Fibroblast of skin of back (primary cell): Measurements from ENCODE around the gene RPL18.
"Not testable (repeated sequence)": the region's sequence is repeated elsewhere in the genome, so short reads cannot be mapped to it uniquely, and the experiment has no call there.

ENCODE experiments used
- DNase-seq: peaks from one replicate; pipeline ENCODE4 v3.0.0-alpha.2; 2013

The RPL18 gene

DNA sequence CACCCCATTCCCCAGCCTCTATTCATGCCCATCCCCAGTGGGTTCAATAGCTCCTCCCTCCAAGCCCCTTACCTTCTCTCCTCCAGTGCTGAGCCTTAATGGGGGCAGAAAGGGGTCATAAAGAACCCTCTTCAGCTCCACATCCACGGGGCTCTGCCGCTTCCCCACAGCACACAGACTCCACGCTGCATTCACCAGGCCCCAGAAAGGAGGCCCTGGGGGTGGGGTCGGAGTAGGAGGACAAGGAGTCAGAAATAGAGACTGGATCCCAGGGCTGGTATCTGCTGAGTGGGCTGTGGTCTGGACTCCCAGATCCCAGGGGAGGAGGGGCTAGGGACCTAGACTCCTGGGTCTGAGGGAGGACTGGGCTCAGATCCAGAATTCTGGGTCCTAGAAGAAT lies 25.4 kb upstream of the RPL18 start:
- DNase-seq = no peak

DNA sequence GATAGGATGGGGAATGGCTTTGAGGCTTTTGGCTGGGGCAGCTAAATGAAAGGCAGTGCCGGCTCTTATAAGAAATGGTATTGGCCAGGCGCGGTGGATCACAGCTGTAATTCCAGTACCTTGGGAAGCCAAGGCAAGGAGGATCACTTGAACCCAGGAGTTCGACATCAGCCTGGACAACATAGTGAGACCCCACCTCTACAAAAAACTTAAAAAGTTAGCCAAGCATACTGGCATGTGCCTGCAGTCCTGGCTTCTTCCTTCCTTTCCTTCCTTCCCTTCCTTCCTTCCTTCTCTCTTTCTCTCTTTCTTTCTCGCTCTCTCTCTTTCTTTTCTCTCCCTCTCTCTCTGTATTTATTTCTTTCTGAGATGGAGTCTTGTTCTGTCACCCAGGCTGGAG lies 23.9 kb upstream of the RPL18 start:
- DNase-seq = no peak

- DNase-seq = no peak
Measured at GRCh38 chr19:48641850-48642249, 22.9 kb upstream of the RPL18 start.

- DNase-seq = no peak
Measured at GRCh38 chr19:48639483-48640375, 20.8 kb upstream of the RPL18 start.

DNA sequence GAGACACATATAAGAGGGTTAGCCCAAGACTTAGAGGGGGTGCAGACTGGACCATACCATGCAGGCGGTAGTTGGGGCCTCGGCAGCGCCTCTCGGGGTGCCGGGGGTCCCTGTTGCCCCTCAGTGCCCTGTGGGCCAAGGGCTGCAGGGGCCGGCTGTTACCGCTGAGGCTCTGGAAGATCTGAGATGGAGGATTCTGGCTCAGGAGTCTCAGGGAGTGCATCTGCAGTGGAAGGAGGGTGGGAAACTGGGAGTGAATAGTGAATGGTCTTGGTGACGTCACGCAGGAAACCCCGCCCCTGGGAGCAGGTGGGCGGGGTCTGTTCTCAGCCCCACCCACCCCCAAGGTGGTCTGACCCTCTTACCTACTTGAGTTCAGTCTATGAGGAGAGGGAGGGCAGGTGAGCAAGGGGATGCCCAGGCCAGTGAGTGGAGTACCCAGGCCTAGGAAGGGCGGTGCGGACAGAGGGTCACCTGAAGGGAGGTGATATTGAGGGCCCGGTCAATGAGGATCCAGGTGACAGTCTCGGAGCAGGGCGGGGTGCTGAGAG lies 19.9 kb upstream of the RPL18 start:
- DNase-seq = no peak

DNA sequence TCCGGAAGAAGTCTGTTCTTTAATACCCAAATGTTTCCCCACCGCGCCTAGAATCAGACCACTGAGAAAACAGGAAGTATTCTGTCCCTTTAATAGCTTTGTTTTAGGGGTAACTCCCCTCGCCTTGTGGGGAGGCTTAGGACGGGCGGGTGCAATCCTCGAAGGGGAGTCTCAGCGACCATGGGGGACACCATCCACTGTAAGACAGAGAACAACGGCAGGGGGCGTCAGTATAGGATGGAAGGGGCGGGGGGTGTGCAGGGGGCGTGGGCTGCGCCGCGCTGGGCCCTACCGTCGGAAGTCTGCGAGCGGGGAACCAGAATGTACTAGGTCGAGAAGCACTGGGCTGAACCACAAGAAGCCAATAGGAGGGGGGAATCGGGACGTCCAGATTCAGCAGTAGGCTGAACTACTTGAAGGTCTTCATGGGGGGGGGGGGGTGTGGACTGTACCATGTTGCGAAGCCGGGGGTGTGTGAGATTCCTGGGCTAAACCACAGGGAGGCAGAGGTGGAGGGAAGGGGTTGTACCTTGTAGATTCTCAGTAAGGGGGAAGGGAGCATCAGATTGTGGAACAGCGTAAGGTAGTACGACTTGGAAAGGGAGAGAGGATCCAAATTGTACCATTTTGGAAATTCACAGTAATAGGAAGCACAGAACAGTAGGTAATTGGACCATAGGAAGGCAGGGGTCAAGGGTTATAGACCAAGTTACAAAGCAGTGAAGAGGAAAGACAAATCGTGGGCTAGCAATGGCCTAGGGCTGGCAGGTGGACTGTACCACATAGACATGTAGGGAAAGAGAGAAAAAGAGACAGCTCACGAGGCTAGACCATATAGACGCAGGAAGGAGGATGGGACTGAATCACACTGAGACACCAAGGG lies 19.2 kb upstream of the RPL18 start:
- DNase-seq = peak; percentile 92

GRCh38 chr19:48637449-48637947 lies 18.5 kb upstream of the RPL18 start:
- DNase-seq = peak; percentile 99

GRCh38 chr19:48636859-48637448 lies 18.0 kb upstream of the RPL18 start, which contains the start of gene DBP:
DBP (minus strand) TSS chr19:48637379; CDS start chr19:48636994, 385 bp downstream.
- no peak for DNase-seq

GRCh38 chr19:48635966-48636858 lies 17.2 kb upstream of the RPL18 start:
- DNase-seq = no peak

DNA sequence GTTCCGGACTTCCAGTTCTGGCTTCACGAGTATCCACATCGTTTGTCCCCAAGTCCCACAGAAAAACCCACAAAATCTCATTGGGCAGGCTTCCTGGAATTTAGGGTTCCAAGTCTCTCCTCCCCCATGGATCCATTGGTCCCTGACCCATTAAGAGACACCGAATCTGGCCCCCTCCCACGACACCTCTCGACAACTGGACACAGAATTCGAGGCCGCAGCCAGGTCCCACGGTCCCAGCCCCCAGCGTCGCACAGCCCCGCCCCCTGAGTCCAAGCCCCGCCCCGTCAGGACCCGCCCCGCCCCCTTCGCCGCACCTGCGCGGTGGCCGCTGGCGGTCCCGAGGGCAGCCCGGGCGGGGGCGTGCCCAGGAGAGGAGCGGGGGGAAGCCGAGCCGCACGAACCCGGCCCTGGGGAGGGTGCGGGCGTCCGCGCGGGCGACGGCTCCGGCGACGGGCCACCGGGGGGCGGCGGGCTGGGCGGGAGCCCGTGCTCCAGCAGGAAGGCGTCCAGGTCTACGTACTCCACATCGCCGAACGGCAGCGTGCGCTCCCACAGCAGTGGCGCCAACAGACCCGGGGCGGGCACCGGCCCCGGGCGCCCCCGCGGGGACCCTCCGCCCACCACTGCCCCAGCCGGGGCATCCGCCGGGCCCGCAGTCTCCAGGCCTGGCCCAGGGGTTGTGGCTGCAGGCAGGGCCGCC lies 16.4 kb upstream of the RPL18 start:
- peak; percentile 31 for DNase-seq

DNA sequence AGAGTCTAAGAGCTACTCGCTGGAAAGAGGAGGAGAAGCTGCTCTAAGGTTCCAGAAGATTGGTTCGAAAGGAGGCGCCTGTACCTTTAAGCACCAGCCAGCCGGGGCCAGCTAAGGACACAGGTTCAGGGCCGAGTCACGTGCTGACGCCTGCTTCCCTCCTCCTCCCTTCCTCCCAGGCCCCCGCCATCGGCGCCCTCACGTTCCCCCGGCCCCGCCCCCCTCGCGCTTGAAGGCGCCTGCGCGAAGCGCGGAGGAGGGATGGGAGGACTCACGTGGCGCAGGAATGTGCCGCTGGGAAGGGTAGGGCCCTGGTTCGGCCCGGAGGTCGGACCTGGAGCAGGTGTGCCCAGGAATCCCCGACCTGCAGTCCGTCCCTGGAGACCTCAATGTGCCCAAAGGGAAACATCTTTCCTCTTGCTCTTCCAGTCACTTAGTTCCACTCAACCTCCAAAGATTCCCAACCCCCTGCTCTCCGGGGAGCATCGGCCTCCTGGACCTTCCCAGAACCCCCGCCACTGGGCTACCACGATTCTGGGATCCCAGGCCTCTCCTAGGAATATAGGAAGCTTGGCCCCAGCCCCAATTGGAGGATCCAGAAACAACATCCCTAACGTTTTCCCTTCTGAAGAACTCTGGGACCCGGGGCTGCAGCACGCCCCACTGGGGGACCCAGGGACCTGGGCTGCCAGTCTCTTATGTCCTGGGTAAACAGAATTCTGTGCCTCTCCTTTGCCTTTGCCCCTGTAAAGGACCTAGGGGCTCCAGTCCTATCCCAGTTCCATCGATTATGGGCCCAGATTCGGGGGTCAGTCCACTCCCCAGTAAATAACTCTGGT lies 15.7 kb upstream of the RPL18 start:
- peak; percentile 92 for DNase-seq

DNA sequence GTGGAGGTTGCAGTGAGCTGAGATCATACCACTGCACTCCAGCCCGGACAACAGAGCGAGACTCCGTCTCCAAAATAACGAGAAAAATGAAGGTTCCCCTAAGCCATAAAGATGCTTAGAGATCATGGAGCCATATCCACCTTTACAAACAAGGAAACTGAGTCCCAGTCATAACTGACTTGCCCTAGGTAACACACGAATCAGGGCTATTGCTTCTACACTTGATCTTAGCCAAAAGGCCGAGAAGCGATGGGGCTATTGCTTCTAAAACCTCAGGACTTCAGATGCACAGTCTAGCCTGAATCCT lies 15.0 kb upstream of the RPL18 start:
- no peak for DNase-seq

- no peak for DNase-seq
Measured at GRCh38 chr19:48633148-48634035, 14.4 kb upstream of the RPL18 start.

DNA sequence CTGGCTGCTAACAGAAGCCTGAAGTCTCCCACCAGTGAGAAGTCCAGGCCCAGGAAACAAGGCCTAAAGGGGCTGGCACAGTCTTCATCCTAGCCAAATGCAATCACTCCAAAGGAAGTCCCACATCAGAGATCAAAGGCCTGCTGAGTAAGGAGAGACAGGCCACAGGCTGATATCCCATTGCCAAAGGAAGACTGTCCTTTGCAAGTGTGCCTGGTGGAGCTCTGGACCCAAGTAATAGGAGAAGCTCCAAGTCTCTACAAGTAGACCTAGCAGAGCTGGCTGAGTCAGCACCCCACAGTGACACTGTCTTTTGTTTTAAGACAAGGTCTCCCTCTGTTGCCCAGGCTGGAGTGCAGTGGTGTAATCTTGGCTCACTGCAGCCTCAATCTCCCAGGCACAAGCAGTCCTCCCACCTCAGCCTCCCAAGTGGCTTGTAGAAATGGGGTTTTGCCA lies 13.7 kb upstream of the RPL18 start:
- DNase-seq = no peak

DNA sequence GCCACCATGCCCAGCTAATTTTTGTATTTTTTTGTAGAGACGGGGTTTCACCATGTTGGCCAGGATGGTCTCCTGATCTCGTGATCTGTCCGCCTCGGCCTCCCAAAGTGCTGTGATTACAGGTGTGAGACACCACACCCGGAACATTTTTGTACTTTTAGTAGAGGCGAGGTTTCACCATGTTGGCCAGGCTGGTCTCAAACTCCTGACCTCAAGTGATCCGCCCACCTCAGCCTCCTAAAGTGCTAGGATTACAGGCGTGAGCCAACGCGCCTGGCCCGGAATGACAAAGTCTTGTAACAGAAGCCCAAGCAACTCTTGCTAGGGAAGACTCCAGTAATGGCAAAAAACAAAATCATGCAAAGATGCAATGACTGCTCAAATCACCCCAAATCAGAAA lies 13.3 kb upstream of the RPL18 start:
- DNase-seq = not testable (repeated sequence)

- no peak for DNase-seq
Measured at GRCh38 chr19:48631225-48631624, 12.2 kb upstream of the RPL18 start.

DNA sequence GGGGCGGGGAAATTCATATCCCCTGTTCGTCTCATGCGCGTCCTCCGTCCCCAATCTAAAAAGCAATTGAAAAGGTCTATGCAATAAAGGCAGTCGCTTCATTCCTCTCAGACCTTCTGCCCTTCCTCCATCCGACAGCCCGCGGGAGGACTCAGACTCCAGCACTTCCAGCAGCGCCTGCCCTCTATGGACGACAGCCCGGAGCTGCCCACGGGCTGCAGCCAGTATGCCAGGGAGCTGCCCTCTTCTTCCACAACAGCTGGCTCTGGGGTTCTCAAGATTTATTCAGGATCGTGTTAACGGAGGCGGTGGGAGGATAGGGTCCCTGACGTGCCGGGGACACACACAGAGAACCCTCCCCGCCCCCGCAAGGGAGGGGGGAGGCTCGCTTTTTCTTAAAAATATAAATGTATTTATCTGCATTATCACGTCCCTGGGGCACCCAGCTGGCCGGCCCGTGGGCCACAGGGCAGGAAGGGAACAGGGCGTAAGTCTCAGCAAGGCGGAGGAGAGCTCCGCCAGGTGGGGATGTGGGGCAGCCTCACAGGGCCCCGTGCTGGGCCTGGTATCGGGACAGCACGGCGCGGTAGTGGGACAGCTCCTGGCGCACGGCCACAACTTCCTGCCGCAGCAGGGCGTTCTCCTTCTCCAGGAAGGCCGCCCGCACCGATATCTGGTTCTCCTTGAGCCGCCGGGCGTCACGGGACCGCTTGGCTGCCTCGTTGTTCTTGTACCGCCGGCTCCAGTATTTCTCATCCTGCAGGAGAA lies 11.5 kb upstream of the RPL18 start:
- DNase-seq = peak; percentile 45
